Progenitor cell of endocrine pancreas (in vitro differentiated cells): ENCODE measurements around the gene CHMP1B. TPM values are rescaled to one million over a fixed set of nuclear protein-coding genes. Genes with fewer than 3 reads are reported as not detected.
A peak's percentile ranks its signal among the peaks of the same experiment; 100 is the strongest.

Experiments used
- DNase-seq: peaks from one replicate; pipeline ENCODE4 v3.0.0; 2021; ENCODE audit warnings: low spot score; ENCODE audit not compliant: unreplicated experiment
- H3K27ac Mint-ChIP-seq: 2 replicates; pipeline ENCODE4 v1.8.0; 2021; ENCODE audit warnings: mild to moderate bottlenecking, moderate library complexity, mixed read lengths
- H3K27me3 Mint-ChIP-seq: 2 replicates; pipeline ENCODE4 v1.8.0; 2021; ENCODE audit warnings: mixed read lengths
- H3K36me3 Mint-ChIP-seq: 2 replicates; pipeline ENCODE4 v1.8.0; 2022; ENCODE audit warnings: mixed read lengths; ENCODE audit not compliant: insufficient read depth
- H3K4me1 Mint-ChIP-seq: 2 replicates; pipeline ENCODE4 v1.8.0; 2021; ENCODE audit warnings: low read depth, mixed read lengths
- H3K4me3 Mint-ChIP-seq: 2 replicates; pipeline ENCODE4 v1.8.0; 2021; ENCODE audit warnings: low read depth, mild to moderate bottlenecking, moderate library complexity, mixed read lengths
- H3K9me3 Mint-ChIP-seq: 2 replicates; pipeline ENCODE4 v1.8.0; 2021; ENCODE audit warnings: low read depth, mixed read lengths
- CTCF ChIP-seq: fragments of 200-600 bp; sonication (generic); IDR thresholded peaks from one replicate; pipeline ENCODE4 v1.5.0; 2021; ENCODE audit warnings: antibody characterized with exemption, mild to moderate bottlenecking; ENCODE audit not compliant: unreplicated experiment
- total RNA-seq: library from RNA; stranded (reverse); gene quantifications from 2 replicates; pipeline ENCODE4 v1.2.1, GENCODE V29; 2021

Gene CHMP1B
- total RNA-seq, 1 donor from 2014 or later: 48.3 TPM

- no peak for TF ChIP-seq CTCF
- Mint-ChIP-seq H3K27me3 (no peaks in the 10 kb centered on the region), H3K36me3 (no peaks in the 10 kb centered on the region), H3K9me3 (no peaks in the 10 kb centered on the region), H3K4me3 (no peak overlapping the region), H3K27ac (no peak overlapping the region), H3K4me1 (peaks cover 5% of the 10 kb centered on the region)
- DNase-seq: no peak
Observed at GRCh38 chr18:11866329-11866728, 15.1 kb downstream of the CHMP1B start.

GRCh38 chr18:11866764-11867163 lies 15.6 kb downstream of the CHMP1B start:
- no peaks in the 10 kb centered on the region for H3K9me3 Mint-ChIP-seq
- no peak for TF ChIP-seq CTCF
- no peaks in the 10 kb centered on the region for H3K36me3 Mint-ChIP-seq
- no peaks in the 10 kb centered on the region for H3K27me3 Mint-ChIP-seq
- no peak overlapping the region for H3K27ac Mint-ChIP-seq
- no peak overlapping the region for H3K4me3 Mint-ChIP-seq
- DNase-seq: no peak
- peaks cover 4% of the 10 kb centered on the region for H3K4me1 Mint-ChIP-seq

- Mint-ChIP-seq H3K27me3 (no peaks in the 10 kb centered on the region), H3K27ac (no peak overlapping the region), H3K4me1 (no peaks in the 10 kb centered on the region), H3K36me3 (no peaks in the 10 kb centered on the region), H3K9me3 (no peaks in the 10 kb centered on the region), H3K4me3 (no peak overlapping the region)
- DNase-seq: no peak
- TF ChIP-seq CTCF: no peak
Observed at GRCh38 chr18:11868230-11868629, 17.0 kb downstream of the CHMP1B start.

- no peak overlapping the region for H3K27ac Mint-ChIP-seq
- H3K36me3 Mint-ChIP-seq: peaks cover 8% of the 10 kb centered on the region
- H3K4me3 Mint-ChIP-seq: no peak overlapping the region
- peaks cover 2% of the 10 kb centered on the region for H3K9me3 Mint-ChIP-seq
- H3K4me1 Mint-ChIP-seq: no peaks in the 10 kb centered on the region
- H3K27me3 Mint-ChIP-seq: no peaks in the 10 kb centered on the region
- DNase-seq: no peak
- TF ChIP-seq CTCF: no peak
Observed at GRCh38 chr18:11871501-11871900, 20.3 kb downstream of the CHMP1B start.

GRCh38 chr18:11872479-11873136 lies 21.4 kb downstream of the CHMP1B start:
- TF ChIP-seq CTCF: peak; percentile 24
- H3K27me3 Mint-ChIP-seq: no peaks in the 10 kb centered on the region
- no peaks in the 10 kb centered on the region for H3K4me1 Mint-ChIP-seq
- no peak for DNase-seq
- H3K27ac Mint-ChIP-seq: no peak overlapping the region
- no peak overlapping the region for H3K4me3 Mint-ChIP-seq
- H3K36me3 Mint-ChIP-seq: peaks cover 10% of the 10 kb centered on the region
- H3K9me3 Mint-ChIP-seq: peaks cover 2% of the 10 kb centered on the region
